RCC 7860 (cell line): Measurements from ENCODE around the gene GLI1.
"Not testable (repeated sequence)": the region's sequence is repeated elsewhere in the genome, so short reads cannot be mapped to it uniquely, and the experiment has no call there.

Experiments
- DNase-seq: peaks from one replicate; pipeline ENCODE4 v3.0.0-alpha.2; 2015; ENCODE audit warnings: low spot score
- FAIRE-seq: peaks from 2 replicates; lab custom pipeline; 2012; peaks lifted over from hg19 to GRCh38; lab: Jason Lieb, UNC

The GLI1 gene

GRCh38 chr12:57459750-57460467 is at the start of gene GLI1:
GLI1 (plus strand) TSS chr12:57459785; CDS start chr12:57463692, 3,907 bp downstream.
- FAIRE-seq = no peak

GRCh38 chr12:57410534-57410933 is 49.1 kb upstream of the GLI1 start:
- no peak for DNase-seq
- FAIRE-seq = no peak

More at GRCh38 chr12:57459750-57460467, at the start of gene GLI1:
- DNase-seq = no peak

- DNase-seq, FAIRE-seq: not testable (repeated sequence)
These were observed 45.4 kb upstream of the GLI1 start for GRCh38 chr12:57414160-57414559.

- FAIRE-seq = no peak
These were observed 44.5 kb upstream of the GLI1 start for GRCh38 chr12:57415088-57415487.

GRCh38 chr12:57416039-57416996 is 43.3 kb upstream of the GLI1 start:
- DNase-seq (no peak), FAIRE-seq (no peak)

More at GRCh38 chr12:57415088-57415487, 44.5 kb upstream of the GLI1 start:
- DNase-seq = no peak

- FAIRE-seq = no peak
- no peak for DNase-seq
These were observed 41.3 kb upstream of the GLI1 start for GRCh38 chr12:57418255-57418654.

GRCh38 chr12:57419495-57419894 is 40.1 kb upstream of the GLI1 start:
- DNase-seq (no peak), FAIRE-seq (no peak)

GRCh38 chr12:57420482-57420881 is 39.1 kb upstream of the GLI1 start:
- DNase-seq (no peak), FAIRE-seq (no peak)

- DNase-seq, FAIRE-seq: not testable (repeated sequence)
These were observed 32.6 kb upstream of the GLI1 start for GRCh38 chr12:57426948-57427347.

- no peak for FAIRE-seq
- no peak for DNase-seq
These were observed 30.6 kb upstream of the GLI1 start for GRCh38 chr12:57428965-57429364.

GRCh38 chr12:57429473-57430111 is 30.0 kb upstream of the GLI1 start:
- DNase-seq = peak; percentile 14
- no peak for FAIRE-seq

GRCh38 chr12:57430112-57430930 is 29.3 kb upstream of the GLI1 start:
- DNase-seq (no peak), FAIRE-seq (no peak)

GRCh38 chr12:57430931-57431566 is 28.5 kb upstream of the GLI1 start, which contains the start of gene R3HDM2:
R3HDM2 (minus strand) TSS chr12:57431043; CDS start chr12:57310428, 120,615 bp downstream.
- FAIRE-seq (no peak), DNase-seq (peak; percentile 89)

GRCh38 chr12:57431654-57432188 is 27.9 kb upstream of the GLI1 start:
- no peak for DNase-seq
- no peak for FAIRE-seq

- FAIRE-seq (no peak), DNase-seq (no peak)
These were observed 26.2 kb upstream of the GLI1 start for GRCh38 chr12:57433370-57433769.

GRCh38 chr12:57434517-57435223 is 24.9 kb upstream of the GLI1 start, which contains the start of gene INHBC:
INHBC (plus strand) TSS chr12:57434784; CDS start chr12:57434887, 103 bp downstream.
- DNase-seq = no peak
- FAIRE-seq = no peak

GRCh38 chr12:57435293-57435692 is 24.3 kb upstream of the GLI1 start:
- FAIRE-seq (no peak), DNase-seq (no peak)

- DNase-seq (no peak), FAIRE-seq (no peak)
These were observed 21.2 kb upstream of the GLI1 start for GRCh38 chr12:57438400-57438799.
